ENCODE data around the gene MYO7B. TPM values are rescaled to one million over a fixed set of nuclear protein-coding genes. Genes with fewer than 3 reads are reported as not detected.

MYO7B gene
- total RNA-seq, 2 experiments from 2014 or later, result 0.14 to 0.58 TPM

Other genes with a start within 250 kb of the MYO7B start
- 10 to 100 TPM; 46.1 to 47.3 TPM for gene ERCC3, start 241.5 kb upstream of the MYO7B start, total RNA-seq
- 10 to 100 TPM; 33.4 to 34.9 TPM for gene MAP3K2, start 147.7 kb upstream of the MYO7B start, total RNA-seq
- gene PROC, start 117.3 kb upstream of the MYO7B start, total RNA-seq, result not detected
- 10 to 100 TPM; 57.0 to 57.1 TPM for gene IWS1, start 9.2 kb upstream of the MYO7B start, total RNA-seq
- gene GPR17, start 110.5 kb downstream of the MYO7B start, total RNA-seq, result not detected
- 10 to 100 TPM; 12.3 to 13.1 TPM for gene LIMS2, start 139.8 kb downstream of the MYO7B start, total RNA-seq
- 1 to 10 TPM; 3.1 to 3.6 TPM for gene SFT2D3, start 165.8 kb downstream of the MYO7B start, total RNA-seq

Data from activated CD4-positive, alpha-beta memory T cell treated with anti-CD3 and anti-CD28 coated beads for 36 hours (primary cell).